SU-DHL-6 (cell line): Measurements from ENCODE around the gene MYL3.

Experiments
- CTCF ChIP-seq: fragments of 200-600 bp; sonication (generic); IDR thresholded peaks from one replicate; pipeline ENCODE4 v1.5.1; 2017; ENCODE audit warnings: antibody characterized with exemption, mild to moderate bottlenecking, low read length, moderate library complexity; ENCODE audit not compliant: insufficient read depth, poor library complexity, severe bottlenecking
- EZH2phosphoT487 ChIP-seq: fragments of 200-600 bp; sonication (generic), shearing (Covaris generic); conservative IDR thresholded peaks from 2 replicates; pipeline ENCODE4 v1.6.1; 2018; ENCODE audit warnings: mild to moderate bottlenecking, antibody characterized with exemption, low read length, moderate library complexity, mixed read lengths

GRCh38 chr3:46852334-46852720 is 10.9 kb downstream of the MYL3 start:
- no peak for TF ChIP-seq CTCF
- no peak for TF ChIP-seq EZH2phosphoT487
